ENCODE results near the gene ACTN3.
"Not testable (repeated sequence)": the region's sequence is repeated elsewhere in the genome, so short reads cannot be mapped to it uniquely, and the experiment has no call there.

GRCh38 chr11:66589315-66589714, 42.6 kb downstream of the ACTN3 start:
- not testable (repeated sequence) for TF ChIP-seq CTCF, POLR2A (IDR thresholded peaks at IDR 0.05)

Data from heart left ventricle (tissue), 13 donors.